Coronary artery (tissue), 2 donors: ENCODE results near the gene MAPK8IP2.
A peak's percentile ranks its signal among the peaks of the same experiment; 100 is the strongest.

Source experiments
- DNase-seq: peaks from one replicate; pipeline ENCODE4 v3.0.0-alpha.2; 2017; ENCODE audit warnings: low spot score
- H3K27ac ChIP-seq, 2 donors: fragments of 200-600 bp; sonication (generic); one replicate each; pipeline ENCODE4 v1.5.1; 2016 to 2019
- H3K4me3 ChIP-seq: fragments of 200-600 bp; sonication (generic); 2 replicates; pipeline ENCODE4 v1.5.1; 2016; ENCODE audit warnings: mild to moderate bottlenecking, moderate library complexity
- CTCF ChIP-seq: fragments of 200-600 bp; sonication (generic); IDR thresholded peaks from one replicate; pipeline ENCODE4 v1.5.1; 2019; ENCODE audit warnings: antibody characterized with exemption

The MAPK8IP2 gene

DNA sequence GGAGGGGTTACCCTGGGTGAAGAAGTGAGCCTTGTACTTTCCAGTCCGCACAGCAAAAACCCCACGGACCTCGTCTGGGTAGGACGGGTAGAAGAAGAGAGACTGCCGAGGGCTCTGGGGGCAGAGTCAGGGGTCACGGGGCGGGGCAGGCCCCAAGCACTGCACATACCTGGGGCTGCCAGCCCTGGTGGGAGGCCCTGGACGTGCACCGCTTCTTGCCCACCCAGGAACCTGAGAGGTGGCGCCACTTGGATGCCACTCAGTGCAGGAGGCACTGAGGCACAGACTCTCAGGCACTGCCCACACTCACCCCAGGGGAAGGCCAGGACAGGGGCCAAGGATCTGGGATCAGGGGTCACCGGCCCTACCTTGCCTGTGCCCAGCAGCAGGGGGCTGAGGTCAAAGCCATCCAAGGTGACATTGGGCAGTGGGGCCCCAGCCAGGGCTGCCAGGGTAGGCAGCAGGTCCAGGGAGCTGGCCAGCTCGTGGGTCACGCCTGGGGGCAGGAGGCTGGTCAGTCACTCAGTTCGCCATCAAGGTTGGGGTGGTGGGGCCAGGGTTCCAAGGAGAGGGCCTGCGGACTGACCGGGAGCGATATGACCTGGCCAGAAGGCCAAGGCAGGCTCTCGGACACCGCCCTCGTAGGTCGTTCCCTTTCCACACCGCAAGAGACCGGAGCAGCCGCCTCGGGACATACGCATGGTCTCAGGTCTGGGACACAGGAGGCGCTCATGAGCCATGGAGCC lies 25.1 kb downstream of the MAPK8IP2 start:
- H3K4me3 ChIP-seq = no peak overlapping the region
- no peak for DNase-seq
- TF ChIP-seq CTCF = no peak
- H3K27ac ChIP-seq = no peak overlapping the region

GRCh38 chr22:50626314-50626849 lies 25.8 kb downstream of the MAPK8IP2 start:
- Histone ChIP-seq H3K27ac (no peak overlapping the region), H3K4me3 (no peak overlapping the region)
- no peak for TF ChIP-seq CTCF
- no peak for DNase-seq

DNA sequence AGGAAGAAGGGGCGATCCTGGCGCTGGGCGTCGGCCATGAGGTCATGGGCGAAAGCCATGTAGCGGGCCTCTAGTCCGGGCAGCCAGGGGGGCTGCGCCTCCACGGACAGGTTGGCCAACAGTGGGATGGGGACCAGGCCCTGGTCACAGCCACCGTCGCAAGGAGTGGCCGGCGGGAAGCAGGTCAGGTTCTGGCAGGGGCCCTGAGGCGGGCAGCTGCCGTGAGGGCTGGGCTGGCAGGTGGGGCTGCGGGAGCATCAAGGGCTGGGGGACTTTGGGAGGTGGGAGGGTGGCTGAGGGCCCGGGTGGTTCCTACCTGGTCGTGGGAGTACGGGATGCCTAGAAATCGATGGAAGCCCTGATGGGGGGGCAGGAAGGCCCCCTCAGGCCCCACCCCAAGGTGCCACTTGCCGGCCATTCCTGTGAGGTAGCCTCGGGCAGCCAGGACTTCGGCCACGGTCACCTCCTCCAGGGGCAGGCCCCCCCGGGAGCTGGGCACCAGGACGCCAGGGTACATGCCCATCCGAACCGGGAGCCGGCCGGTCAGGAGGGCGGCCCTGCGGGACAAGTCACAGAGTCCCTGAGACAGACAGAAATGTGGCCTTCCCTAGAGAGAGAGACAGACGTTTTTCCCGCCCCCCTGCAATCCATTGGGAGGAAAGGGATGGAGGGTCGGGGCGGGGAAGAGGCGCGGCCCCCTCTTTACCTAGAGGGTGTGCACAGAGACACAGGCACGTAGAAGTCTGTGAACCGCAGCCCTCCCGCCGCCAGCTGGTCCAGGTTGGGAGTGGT lies 26.5 kb downstream of the MAPK8IP2 start:
- peak overlapping the region in 1 of 2 donors; percentile 62 for H3K27ac ChIP-seq
- H3K4me3 ChIP-seq = peak overlapping the region; percentile 79
- no peak for DNase-seq
- no peak for TF ChIP-seq CTCF

DNA sequence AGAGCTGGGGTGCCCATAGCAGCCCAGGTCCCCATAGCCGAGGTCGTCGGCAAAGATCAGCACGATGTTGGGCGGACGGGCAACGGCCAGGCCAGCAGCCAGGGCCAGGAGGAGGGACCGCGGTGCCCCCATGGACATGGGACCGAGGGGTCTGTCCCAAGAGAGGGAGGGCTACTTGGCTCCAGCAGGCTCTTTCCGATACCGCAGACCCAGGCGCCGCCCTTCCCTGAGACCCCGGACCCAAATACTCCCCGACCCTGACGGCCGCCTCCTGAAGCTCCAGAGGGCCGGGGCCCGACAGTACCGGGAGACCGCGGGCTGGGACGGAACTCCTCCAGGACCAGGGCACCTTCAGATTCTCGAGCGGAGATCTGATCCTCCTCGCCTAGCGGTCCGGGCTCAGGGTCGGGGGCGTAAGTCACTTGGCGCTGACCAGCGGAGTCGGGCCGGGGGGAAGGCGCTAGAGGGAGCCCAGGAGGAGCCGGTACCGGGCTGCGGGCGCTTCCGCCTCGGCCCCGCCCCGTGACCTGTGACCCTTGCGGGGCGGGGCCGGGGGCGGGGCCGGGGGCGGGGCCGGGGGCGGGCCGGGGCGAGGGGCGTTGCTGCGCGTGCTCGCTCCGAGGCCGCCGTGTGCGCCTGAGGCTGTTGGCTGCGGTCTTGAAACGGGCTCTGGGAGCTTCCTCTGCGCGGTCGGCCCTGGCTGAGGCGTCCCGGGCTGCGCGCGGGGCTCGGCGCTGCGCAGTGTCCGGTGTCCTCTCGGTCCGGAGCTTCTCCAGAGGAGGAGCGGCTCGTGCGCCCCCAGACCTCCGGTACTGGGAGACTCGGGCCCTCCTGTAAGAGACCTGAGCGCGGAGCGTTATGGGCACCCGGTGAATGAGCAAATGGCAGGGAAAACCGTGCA lies 27.3 kb downstream of the MAPK8IP2 start, which contains the start of gene ARSA:
Gene ARSA (minus strand): TSS at position 511 of the 901 bp plus-strand sequence. CDS start 373 bp downstream, at position 138.
- no peak for TF ChIP-seq CTCF
- peak; percentile 88 for DNase-seq
- Histone ChIP-seq H3K27ac (peak within 1 kb of the TSS in 1 of 2 donors; percentile 66), H3K4me3 (peak within 1 kb of the TSS; percentile 79)

GRCh38 chr22:50628543-50629134 lies 28.0 kb downstream of the MAPK8IP2 start:
- H3K27ac ChIP-seq = peak overlapping the region in 1 of 2 donors; percentile 66
- peak overlapping the region; percentile 79 for H3K4me3 ChIP-seq
- TF ChIP-seq CTCF = no peak
- DNase-seq = no peak

GRCh38 chr22:50630376-50630775 lies 29.8 kb downstream of the MAPK8IP2 start:
- TF ChIP-seq CTCF = no peak
- no peak for DNase-seq
- Histone ChIP-seq H3K27ac (no peak overlapping the region), H3K4me3 (no peak overlapping the region)
